H54 (cell line): Measurements from ENCODE around the gene THSD8.
A peak's percentile ranks its signal among the peaks of the same experiment; 100 is the strongest.
"Not testable (repeated sequence)": the region's sequence is repeated elsewhere in the genome, so short reads cannot be mapped to it uniquely, and the experiment has no call there.

Experiments
- DNase-seq: peaks from one replicate; pipeline ENCODE4 v3.0.0; 2011; ENCODE audit warnings: low spot score, mixed read lengths; ENCODE audit not compliant: insufficient read length
- FAIRE-seq: peaks from 3 replicates; lab custom pipeline; 2011; peaks lifted over from hg19 to GRCh38; lab: Jason Lieb, UNC
- POLR2A ChIP-seq: IDR thresholded peaks from 2 replicates; pipeline ENCODE4 v1.6.1; 2011; ENCODE audit warnings: low read depth, mild to moderate bottlenecking, low read length

THSD8 gene

GRCh38 chr19:12792051-12792852 lies 9.6 kb upstream of the THSD8 start:
- DNase-seq: no peak
- no peak for TF ChIP-seq POLR2A
- FAIRE-seq: no peak

DNA sequence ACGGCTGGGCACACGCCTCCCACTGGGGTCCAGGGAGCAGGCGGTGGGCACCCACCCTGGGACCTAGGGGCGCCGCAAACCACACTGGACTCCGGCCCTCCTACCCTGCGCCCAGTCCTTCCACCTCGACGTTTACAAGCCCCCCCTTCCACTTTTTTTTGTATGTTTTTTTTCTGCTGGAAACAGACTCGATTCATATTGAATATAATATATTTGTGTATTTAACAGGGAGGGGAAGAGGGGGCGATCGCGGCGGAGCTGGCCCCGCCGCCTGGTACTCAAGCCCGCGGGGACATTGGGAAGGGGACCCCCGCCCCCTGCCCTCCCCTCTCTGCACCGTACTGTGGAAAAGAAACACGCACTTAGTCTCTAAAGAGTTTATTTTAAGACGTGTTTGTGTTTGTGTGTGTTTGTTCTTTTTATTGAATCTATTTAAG lies 9.0 kb upstream of the THSD8 start:
- no peak for TF ChIP-seq POLR2A
- FAIRE-seq: no peak
- no peak for DNase-seq

GRCh38 chr19:12793290-12794195 lies 8.3 kb upstream of the THSD8 start:
- peak; percentile 47; the same call in 1 of the 2 replicates for TF ChIP-seq POLR2A
- DNase-seq: peak; percentile 93
- FAIRE-seq: no peak

GRCh38 chr19:12794196-12794941 lies 7.5 kb upstream of the THSD8 start:
- FAIRE-seq: no peak
- TF ChIP-seq POLR2A: no peak
- DNase-seq: no peak

GRCh38 chr19:12794971-12795381 lies 6.9 kb upstream of the THSD8 start:
- DNase-seq (no peak), FAIRE-seq (no peak)
- no peak for TF ChIP-seq POLR2A

DNA sequence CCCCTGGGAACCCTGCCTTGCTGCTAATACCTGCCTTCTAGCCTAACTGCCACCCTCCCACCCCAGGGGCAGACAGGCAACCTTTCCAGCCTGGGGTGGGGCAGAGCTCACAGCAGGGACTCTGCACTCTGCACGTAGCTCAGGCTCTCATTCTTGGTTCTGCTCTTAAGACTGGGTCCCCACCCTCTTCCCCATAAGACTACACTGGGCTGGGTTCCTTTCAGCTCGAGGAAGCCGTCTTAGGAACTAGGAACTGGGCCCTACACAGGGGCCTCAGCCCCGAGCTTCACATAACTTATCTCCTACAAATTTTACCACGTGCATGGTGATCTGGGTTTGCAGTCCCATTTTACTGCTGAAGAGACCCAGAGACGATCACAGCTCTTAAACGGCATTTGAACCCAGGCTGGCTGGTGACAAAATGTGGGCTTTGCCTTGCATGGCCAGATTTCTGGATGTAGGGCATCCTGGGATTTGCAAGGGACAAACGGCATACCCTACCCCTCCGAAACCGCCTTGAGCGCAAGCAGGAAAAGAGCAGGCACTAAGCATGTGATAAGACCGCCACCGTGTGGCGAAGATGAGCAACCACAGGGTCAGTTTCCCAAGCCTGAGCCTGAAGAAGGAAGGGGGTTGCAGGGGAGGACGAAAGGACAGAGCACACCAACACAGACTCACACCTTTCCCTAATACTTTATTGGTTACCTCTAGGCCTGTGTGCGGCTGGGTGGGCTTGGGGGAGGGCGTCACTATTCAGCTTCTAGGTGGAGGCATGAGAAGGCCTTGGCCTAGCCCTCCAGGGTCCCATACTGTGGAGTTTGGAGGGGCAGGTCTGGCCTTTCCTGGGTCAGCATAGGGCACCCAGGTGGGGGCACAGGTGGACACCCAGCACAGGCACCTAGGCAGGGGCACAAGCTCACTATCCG lies 5.5 kb upstream of the THSD8 start:
- FAIRE-seq (peak; percentile 38), DNase-seq (no peak)
- TF ChIP-seq POLR2A: no peak

- no peak for DNase-seq
- TF ChIP-seq POLR2A: no peak
- FAIRE-seq: no peak
Observed at GRCh38 chr19:12797141-12797587, 4.7 kb upstream of the THSD8 start.

DNA sequence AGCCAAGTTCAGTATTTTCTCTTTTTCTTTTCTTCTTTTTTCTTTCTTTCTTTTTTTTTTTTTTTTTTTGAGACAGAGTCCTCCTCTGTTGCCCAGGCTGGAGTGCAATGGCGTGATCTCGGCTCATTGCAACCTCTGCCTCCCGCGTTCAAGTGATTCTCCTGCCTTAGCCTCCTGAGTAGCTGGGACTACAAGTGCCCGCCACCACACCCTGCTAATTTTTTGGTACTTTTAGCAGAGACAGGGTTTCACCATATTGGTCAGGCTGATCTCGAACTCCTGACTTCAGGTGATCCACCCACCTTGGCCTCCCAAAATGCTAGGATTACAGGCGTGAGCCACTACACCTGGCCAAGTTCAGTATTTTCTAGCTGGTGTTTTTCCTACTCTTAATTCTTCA lies 4.3 kb upstream of the THSD8 start:
- not testable (repeated sequence) for DNase-seq, FAIRE-seq

DNA sequence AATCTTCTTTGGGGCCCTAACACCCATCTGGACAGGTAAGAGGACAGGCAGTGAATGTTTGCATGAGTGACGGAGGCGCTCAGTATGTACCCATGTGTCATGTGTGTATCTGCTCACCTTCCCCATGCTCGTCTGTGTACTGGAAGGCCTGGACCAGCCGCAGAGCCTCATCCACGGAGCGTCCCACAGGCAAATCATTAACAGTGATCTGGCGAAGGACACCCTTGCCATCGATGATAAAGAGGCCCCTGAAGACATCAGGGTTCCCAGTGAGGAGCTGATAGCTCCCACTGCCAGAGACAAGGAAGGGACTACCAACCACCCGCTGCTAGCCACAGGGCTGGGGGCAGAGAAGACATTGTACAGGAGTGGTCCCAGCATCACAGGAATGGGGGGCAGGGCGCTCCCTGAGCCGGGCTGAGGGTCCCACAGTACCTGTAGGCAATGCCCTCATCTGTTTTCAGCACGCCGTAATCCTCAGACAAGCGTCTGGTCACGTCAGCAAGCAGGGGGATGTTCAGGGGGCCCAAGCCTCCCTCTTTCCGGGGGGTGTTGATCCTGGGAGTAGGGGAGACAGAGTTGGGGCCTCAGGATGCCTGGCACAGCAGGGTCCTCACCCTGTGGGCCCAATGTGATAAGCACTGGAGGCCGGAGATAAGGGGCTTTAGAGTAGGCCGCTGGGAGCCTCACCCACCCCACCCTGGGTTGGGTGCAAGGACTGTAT lies 2.0 kb upstream of the THSD8 start:
- DNase-seq (no peak), FAIRE-seq (no peak)
- TF ChIP-seq POLR2A: no peak

GRCh38 chr19:12800466-12800770 lies 1.5 kb upstream of the THSD8 start:
- FAIRE-seq: no peak
- DNase-seq: no peak
- TF ChIP-seq POLR2A: no peak

DNA sequence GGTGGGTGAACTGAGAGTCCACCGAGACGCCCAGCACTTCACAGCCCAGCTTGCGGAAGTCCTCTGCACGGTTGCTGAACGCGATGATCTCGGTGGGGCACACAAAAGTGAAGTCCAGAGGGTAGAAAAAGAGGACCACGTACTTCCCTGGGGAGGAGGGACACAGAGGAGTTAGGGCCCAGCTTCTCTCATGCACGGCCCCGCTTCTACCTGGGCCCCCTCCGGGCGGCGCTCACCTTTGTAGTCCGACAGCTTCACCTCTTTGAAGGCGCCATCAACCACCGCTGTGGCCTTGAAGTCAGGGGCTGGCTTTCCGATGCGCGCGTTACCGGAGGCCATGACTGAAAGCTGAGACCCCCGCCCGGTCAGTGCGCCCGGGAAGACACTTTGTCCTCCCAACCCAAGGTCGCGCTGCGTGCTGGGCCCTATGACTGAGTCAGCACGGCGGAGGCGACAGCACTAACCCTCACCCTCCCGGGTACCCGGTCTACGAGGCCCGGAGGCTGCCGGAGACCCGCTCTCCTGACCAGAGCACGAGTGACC lies 875 bp upstream of the THSD8 start:
- TF ChIP-seq POLR2A: no peak
- FAIRE-seq (no peak), DNase-seq (no peak)

DNA sequence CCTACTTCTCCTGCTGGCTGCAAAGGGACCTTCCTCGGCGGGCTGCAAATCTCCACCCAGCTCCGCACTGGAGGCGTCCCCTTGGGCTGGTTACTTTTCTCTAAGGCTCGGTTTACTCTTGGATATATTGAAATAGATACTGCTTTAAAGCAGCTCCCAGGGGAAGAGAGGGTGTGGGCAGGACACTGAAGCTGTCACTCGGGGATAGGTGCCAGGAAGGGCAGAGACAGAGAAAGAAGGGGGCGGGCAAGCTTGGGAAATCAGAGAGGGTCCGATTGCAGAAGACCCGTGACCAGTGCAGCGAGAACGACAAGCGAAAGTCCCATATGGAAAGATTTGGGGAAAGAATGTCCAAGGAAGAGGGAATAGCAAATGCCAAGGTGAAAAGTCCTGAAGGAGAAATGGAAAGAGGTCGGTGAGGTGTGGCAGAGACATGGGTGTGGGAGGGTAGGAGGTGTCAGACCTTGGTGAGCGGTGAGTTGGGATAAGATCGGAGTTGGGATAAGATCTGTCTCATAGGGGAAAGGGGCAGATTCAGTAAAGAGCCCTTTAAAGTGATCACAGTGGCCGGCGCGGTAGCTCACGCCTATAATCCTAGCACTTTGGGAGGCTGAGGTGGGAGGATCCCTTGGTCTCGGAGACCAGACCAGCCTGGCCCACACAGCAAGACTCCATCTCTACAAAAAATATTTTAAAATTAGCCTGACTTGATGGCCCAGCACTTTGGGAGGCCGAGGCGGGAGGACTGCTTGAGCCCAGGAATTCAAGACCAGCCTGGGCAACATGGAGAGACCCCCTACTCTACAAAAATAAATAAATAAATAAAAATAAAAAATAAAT lies 618 bp downstream of the THSD8 start:
- no peak for TF ChIP-seq POLR2A
- DNase-seq: no peak
- FAIRE-seq: no peak
